GM19372 (cell line): ENCODE results near the gene TAF1B.

ENCODE experiments used
- ATAC-seq: cut with Tn5 transposase; IDR thresholded peaks from one replicate; pipeline ENCODE4 v1.9.1; 2021; ENCODE audit warnings: mild to moderate bottlenecking, low read depth, moderate library complexity; ENCODE audit not compliant: unreplicated experiment

The TAF1B gene

DNA sequence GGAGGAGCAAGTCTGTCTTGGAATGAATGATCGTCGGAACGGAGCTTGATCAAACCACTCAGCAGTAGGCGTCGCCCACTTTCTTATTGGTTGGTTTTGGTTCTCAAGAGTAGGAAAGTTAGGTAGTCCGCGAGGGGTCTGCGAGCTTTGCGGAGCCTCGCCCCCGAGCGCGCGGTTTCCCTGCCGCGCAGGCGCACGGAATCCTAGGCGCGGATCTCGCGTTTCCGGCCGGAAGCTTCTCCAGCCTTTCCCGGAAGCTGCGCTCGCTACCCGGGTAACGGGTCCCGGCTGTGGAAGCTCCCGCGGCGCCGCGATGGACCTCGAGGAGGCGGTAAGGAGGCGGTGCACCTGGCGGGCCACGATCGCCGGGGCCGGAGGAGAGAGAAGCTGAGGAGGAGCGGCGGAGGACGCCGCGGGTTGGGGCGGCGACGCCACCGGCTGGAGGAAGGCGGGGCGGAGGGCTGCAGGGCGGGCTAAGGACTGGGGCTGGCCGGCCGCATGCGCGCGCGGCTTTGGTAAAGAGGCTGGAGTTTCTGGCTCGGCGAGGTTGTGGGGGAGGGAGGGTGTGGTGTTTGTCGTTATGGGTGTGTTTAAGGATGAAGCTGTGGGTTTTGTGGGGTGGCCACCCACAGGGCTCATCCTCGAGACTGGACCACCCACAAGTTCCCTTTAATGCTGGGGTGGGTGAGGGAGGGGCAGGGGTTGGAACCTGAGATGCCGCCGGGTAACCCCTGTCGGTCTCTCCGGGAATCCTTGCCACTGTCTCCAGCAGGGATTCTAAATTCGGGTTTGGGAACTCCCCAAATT is at the start of gene TAF1B:
TAF1B (plus strand) TSS at position 246 of the 807 bp plus-strand sequence; CDS start at position 314, 68 bp downstream.
- peak; percentile 89 for ATAC-seq

DNA sequence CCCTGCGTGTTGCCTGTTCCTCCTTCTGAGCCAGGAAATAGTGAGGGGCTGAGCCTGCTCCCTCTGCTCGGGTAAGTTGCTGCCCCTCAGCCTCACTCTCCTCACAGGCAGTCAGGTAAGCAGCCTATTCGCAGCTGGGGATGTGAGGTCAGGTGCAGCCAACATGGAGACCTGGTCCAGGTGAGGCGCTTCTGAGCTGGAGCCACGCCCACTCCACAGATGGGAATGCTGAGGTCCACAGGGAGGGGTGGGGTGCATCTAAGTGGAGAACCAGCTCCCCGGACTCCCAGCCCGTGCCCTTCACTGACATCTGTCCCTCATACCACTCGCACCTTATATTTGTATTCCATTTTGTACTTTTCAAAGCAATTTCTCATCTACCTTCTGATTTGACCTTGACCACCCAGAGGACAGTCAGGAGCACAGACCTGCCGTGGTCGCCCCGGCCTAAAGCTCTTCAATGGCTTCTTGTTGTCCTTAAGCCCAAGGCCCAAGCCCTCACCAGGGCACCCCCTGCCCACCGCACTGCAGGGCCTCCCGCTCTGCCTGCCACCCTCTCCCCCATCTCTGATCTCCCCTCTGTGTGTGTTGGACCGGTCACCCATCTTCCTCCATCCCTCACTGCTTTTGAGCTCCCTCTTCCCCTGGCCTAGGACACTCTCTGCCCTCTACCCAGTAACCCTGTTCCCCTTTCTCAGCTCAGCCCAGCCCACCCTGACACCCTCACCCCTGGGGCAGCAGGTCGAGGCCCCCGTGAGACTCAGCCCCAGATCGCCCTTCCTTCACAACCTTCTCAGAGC is 49.2 kb upstream of the TAF1B start:
- ATAC-seq, result no peak

DNA sequence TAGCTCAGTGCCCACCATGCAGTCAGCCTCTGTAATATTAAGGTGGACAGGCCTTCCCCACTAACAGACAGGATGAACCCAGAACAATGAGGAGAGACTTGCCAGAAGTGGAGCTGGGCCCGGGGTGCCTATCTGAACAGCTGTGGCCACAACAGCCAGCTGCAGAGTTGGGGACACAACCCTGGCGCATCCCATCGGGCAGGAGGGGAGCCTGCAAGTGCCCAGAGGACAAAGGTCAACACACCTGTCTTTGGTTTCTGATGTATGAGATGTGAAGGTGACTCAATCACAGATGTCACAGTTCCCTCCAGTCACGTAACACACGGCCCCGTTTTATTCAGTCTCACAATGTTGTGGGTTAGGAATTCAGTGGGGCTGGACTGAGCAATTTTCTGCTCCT is 48.2 kb upstream of the TAF1B start:
- no peak for ATAC-seq

DNA sequence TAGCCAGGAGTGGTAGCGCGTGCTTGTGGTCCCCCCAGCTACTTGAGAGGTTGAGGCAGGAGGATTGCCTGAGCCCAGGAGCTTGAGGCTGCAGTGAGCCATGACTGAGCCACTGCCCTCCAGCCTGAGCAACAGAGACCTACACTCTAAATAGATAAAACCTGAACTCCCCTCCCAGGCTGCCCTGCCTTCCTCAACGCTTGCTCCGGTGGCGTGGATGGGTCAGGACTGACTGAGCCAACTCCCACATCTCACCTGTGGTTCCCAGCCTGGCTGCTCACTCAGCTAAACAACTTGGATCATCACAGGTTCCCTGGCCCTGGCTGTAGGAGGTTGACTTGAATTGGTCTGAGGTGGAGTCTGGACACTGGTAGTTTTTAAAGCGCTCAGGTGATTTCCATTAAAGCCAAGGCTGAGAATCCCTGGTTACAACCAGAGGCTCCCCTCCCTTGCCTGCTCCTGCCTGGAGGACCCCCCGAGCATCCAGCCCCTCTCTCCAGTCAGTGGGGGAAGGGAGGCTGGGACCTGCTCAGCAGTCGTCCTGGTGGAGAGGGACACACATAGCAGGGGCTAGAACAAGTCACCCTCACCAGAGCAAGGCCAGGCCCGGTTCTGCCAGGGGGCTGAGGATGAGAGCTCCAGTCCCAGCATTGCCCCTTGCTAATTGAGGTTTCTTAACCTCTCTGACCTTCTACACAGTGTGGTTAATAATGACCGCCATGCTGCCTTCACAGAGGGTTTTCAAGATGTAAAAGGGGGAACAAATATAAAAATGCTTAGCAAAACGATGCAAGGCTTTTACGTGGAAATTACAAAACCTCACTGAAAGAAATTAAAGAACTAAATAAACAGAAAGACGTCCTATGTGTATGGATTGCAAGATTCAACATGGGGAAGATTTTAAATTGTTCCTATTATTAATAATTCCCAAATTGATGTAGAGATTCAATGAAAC is 46.9 kb upstream of the TAF1B start:
- no peak for ATAC-seq

DNA sequence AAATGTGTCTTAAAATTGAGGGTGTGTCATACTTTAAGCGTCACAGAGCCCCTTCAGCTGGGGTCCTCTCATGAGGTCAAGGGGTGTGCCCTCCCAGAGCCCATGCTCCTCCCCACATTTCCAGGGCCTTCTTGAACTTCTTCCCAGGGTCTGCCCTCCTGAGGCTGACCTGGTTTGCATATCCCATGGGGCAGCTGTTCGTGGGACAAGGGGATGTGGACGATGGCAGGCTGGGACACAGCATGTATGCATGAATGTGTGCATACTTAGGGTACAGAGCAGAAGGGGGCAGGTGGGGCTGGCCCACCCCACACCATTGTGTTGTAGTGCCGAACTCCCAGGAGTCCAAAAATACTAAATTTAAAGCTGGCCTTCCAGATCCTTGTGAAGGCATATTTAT is 46.2 kb upstream of the TAF1B start:
- no peak for ATAC-seq

DNA sequence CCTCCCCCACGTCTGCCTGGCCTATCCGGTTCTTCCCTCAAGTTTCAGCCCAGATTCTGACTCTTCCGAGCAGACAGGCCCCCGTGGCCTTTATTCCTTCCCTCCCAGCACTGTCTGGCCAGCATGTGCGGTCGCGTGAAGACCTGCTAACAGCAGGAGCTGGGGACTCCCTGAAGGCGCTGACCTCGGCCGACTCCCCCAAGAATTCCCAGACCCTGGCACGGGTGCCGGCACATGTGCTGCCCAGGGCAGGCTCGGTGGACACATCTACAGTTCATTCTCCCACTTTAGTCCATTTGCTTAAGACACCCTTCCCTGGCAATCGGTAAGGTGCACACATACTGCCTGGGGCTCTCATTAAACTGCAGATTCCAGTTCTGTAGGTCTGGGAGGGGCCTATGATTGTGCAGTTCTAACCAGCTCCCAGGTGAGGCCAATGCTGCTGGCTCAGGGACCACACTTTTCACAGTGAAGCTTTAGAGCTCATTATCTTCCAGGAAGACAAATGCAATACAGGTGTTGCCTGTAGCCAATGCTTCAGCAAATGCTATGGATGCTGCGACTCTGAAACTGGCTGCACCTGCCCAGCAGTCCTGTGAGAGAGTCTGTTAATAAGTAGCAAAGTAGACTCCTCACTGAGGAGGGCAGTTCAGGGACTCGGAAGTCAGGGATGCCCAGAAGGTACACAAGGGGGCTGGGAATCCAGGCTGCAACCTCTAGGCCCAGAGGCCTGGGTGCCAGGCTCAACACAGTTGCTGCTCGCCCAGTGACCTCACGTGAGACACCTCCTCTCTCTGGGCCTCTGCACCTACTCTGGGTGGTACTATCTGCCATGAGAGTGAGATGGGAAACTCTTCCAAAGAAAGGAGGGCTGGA is 45.4 kb upstream of the TAF1B start:
- ATAC-seq, result no peak

DNA sequence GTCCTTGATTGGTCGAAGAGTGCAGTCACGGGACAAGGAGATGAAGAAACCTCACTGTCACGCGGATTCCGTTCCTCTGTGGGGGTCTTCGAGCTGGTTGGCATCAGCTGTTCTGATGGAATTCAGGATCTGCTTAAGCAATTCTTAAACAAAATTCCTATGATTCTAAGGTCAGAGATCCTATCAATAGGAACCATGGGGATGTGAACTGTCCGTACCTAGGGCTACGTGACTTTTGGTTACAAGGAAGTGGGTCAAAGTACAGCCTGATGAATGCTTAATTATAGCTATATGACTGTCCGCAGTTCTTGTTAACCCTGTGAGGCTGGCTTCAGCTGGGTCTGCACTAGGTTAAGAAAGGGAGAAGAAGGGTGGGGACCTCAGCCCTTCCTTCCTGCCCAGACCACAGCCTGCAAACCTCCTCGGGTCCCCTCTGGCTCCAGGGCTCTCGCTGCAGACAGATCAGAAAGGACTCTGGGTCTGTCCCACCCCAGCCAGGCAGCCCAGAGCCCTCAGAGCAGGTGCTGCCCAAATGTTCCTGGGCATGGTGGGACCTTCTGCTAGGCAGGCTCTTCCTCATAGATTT is 44.2 kb upstream of the TAF1B start:
- peak; percentile 13 for ATAC-seq

DNA sequence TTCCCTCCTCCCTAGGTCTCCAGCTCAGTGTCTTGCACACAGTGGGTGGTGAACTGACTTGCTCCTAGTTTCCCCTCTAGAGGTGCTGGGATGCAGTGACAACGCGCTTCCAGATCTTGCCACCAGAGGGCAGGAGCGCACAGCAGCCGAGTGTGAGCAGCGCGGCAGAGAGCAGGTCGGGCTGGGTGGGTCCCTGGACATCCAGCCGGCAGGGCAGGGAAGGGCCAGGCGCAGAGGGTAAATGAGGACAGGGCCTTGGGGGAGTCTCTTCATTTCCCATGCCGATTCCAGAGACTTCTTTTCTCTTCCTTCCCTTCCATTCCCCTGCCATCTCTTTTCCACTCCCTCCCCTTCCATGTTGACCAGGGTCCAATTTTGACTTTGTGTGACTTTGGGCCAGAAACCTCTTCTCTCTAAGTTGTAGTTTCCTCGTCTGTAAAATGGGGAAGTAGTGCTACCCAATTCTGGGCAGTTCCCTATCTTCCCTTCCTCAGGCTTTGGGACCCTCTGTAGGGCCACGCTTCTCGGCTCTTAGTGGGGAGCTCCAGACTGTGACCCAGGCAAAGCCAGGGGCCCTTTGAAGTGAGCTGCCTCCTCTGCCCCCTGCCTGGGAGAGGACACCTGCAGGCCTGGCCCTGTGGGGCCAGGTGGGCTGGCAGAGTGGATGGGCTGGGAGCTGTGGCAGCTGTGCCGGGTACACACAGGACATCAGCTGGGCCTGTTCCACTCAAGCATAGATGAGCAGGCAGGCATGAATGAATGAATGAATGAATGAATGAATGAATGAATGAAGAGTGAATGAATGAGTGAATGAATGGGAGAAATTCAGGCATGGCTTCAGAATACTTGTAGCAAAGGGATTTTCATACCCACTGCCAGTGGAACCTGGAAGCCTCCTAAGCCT is 43.3 kb upstream of the TAF1B start:
- ATAC-seq, result peak; percentile 76

DNA sequence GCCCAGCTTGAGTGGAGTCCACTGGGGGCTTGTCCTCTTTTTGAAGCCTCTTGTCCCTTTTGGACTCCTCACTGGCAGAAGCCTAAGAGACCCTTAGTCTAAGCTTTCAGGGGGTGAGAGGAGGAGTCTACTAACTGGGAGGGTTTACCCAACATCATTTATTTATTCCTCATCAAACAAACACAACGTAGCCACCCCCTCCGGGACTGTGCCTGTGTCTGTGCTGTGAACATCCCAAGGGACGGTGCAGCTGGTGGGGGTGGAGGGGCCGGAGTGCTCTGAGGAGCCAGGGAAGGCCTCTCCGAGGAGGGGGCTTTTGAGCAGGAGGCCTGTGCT is 42.7 kb upstream of the TAF1B start:
- no peak for ATAC-seq

DNA sequence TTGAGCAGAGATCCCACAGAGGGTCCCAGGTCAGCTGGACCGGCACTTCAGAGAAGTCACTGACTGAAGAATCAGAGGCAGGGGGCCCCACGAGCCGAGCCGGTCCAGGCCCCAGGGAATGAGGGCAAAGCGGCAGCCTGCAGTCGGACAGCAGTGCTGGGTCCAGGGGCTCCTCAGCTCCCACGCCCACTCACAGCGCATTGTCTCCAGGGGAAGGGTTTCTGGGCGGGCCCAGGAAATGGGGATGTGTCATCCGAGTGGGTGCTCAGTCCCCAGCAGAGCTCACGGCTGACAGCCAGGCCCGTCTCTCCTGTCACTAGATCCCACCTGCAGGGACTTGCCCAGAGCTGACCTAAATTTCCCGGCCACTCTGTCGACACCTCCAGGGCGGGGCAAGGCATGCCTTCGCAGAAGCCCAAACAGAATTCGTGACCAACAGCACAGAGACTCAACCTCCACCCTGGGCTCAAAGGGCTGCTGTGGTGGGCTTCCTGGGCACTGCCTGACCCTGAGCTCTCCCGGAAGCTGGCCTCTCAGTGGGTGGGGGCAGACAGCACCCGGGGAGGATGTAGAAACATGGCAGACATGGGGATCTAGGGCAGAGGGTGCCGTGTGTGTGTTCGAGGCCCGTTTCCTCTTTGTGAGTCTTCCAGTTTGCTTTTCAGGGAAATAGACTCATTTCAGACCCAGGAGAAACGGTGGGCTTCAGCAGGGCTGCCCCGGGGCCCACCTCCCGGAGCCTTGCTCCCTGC is 42.1 kb upstream of the TAF1B start:
- no peak for ATAC-seq

DNA sequence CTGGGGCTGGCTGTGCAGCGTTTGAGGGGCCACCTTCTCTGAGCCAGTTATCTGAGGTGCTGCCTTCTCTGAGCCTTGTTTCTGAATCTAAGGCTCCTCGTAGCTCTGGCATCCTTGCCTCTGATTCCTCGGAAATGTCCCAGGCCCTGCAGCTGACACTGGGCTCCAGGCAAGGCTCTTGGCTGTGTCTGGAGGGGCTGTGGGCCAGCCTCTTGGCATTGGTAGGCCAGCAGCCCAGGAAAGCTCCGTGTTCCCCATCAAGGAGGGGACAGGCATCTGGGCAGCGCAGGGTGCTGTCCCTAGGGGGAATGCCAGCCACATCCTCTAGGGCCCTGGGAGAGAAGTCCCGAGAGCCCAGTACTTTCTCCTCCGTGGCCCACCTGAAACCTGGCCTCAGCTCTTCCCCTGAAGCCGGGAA is 40.7 kb upstream of the TAF1B start:
- ATAC-seq, result no peak

DNA sequence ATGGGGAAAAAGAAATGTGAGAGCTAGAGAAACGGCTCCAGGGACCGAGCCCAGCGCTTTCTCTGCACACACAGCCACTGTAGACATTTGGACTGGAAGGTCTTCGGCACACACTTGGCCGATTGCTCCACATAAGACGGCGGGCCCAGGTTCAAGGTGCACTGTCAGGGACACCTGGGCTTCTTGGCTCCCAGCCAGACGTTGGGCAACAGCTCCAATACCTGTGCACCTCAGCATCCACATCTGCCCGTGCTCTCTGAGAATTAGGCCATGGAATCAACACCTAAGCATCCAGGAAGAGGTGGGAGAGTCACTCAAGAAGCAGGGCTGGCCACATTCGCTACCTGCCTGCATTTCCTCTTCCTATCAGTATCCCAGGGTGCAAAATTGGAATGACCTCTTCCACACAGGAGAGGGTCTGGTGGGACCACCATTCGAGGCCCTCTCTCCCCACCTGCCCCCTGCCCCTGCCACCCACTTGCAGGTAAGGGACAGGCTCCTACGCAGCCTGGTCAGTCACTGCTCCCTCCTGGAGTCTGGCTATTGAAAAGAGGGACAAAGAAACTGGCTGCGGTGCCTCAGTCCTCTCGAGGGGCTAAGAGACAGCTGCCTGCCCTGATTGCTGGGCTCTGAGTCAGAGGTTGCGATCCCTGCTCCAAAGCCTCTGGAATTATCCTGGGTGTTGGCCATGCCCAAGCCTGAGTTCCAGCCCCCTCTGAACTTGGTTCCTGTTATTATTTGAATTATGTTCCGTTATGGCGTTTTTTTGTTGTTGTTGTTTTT is 40.1 kb upstream of the TAF1B start:
- ATAC-seq, result no peak

DNA sequence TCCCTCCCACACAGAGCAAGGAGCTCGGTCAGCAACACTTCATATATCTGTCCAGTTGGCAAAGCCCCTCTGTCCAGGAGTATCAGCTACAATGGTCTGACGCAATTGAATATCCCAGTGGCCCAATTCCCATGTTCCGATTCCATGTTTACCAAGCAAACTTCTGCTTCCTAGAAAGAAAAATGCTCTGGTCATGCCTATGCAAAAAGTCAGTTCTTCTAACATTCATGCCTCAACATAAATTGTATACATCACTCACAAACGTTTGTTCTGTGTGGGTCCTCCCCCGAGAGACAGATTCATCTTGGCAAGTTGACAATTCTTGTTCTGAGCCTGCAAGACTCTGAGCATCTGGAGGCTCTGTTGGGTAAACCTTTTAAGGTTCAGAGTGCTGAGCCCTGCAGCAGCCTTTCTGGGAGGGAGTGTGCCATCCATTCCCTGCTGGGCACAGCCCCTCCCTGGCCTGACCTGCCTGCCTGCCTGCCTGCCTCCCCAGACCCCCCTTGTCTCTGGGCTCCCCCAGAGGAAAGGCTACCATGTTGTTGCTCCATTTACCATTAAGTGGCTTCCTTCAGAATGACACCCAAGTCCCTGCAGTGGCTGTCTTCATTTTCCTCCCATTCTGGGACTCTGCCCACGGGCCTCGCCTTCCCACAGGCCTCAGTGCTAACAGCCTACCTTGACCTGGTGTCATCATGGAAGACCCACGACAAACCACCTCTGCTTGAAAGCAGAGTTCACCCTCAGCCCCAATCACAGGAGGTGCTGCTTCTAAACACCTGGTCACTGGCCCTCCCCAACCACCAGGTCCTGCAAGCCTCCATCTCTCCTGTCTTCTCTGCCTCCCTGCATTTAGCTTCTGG is 37.6 kb upstream of the TAF1B start:
- no peak for ATAC-seq

DNA sequence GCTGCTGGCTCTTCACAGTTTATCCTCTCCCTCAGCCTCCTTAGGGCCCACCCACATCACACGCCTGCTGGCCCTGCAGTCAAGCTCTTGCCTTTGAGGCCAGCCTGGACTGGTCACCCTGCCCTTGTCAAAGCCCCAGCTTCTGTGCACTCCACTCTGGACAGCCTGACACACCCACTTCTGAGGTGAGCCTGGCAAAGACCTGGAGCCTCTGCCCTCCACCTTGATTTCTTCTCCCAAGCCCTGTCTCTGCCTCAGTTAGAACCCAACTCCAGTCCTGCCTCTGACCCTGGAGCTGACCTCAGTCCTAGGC is 37.0 kb upstream of the TAF1B start:
- ATAC-seq, result no peak

DNA sequence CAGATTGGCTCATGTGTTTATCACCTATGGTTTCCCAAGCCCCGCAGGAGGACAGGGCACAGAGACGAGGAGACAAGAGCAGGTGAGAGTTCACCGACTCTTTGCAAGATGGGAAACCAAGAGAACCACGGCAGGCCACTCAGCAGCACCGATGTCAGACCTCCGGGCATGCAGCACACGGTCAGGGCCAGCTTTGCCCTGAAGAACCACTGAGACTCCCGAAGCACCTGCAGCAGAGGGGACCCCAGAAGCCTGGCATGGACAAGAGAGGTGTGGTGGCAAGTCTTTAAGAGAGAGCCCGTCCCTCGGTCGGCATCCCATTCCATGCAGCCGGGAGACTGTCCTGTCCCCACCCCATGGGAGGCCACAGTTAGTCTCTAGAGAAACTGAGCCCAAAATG is 36.6 kb upstream of the TAF1B start:
- no peak for ATAC-seq

DNA sequence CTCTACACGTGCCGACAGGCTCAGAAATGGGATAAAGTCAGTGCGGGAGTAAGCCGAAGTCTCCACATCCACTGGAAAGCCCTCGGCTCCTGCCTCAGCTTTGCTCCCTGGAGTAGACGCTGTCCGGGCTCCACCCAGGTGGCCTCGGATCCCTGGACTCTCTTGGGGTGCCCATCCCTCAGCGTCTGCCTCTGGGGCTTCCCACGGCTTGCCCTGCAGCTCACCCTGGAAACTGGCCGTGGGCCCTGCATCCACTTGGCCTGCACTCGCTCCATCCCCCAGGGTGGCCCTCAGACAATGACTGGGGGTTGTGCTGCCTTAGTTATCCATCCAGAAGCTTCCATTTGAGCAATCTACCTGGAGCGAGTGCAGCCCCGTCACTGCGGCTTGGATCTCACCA is 36.2 kb upstream of the TAF1B start:
- no peak for ATAC-seq
